Transverse colon (tissue), 4 donors: Measurements from ENCODE around the gene TXNRD1. TPM values are rescaled to one million over a fixed set of nuclear protein-coding genes. Genes with fewer than 3 reads are reported as not detected.

Experiments
- DNase-seq: peaks from one replicate; pipeline ENCODE4 v3.0.0-alpha.2; 2019
- H3K27ac ChIP-seq, 4 donors: fragments of 200-600 bp; sonication (generic); 2 replicates each; pipeline ENCODE4 v1.5.1; 2016 to 2018; ENCODE audit warnings: inconsistent platforms in 4 of 4
- H3K27me3 ChIP-seq: fragments of 200-600 bp; sonication (generic); 2 replicates; pipeline ENCODE4 v1.5.1; 2017; ENCODE audit warnings: inconsistent platforms
- H3K36me3 ChIP-seq, 4 donors: fragments of 200-600 bp; sonication (generic); 2 replicates each; pipeline ENCODE4 v1.5.1; 2017 to 2019; ENCODE audit warnings: inconsistent platforms in 4 of 4
- H3K4me1 ChIP-seq, 4 donors: fragments of 200-600 bp; sonication (generic); 2 replicates each; pipeline ENCODE4 v1.5.1; 2017 to 2020; ENCODE audit warnings: inconsistent platforms in 4 of 4
- H3K4me3 ChIP-seq, 4 donors: fragments of 200-600 bp; sonication (generic); 1 replicate in 1 of 4; 2 replicates in 3 of 4; pipeline versions ENCODE4 v1.5.1 to v1.6.1; 2017 to 2019; ENCODE audit warnings: inconsistent platforms in 4 of 4
- H3K9me3 ChIP-seq, 2 donors: fragments of 200-600 bp; sonication (generic); 2 replicates each; pipeline ENCODE4 v1.5.1; 2017 to 2019; ENCODE audit warnings: inconsistent platforms in 2 of 2
- EP300 ChIP-seq: sonication (generic); formaldehyde crosslinking; IDR thresholded peaks from one replicate; pipeline ENCODE4 v1.6.1; 2017; ENCODE audit warnings: antibody characterized with exemption, low read depth
- POLR2A ChIP-seq: fragments of 450-650 bp; IDR thresholded peaks from one replicate; pipeline ENCODE4 v1.6.1; 2016; ENCODE audit warnings: antibody characterized with exemption, mild to moderate bottlenecking, moderate library complexity
- POLR2AphosphoS5 ChIP-seq, 3 donors: sonication (generic); formaldehyde crosslinking; IDR thresholded peaks; one replicate each; pipeline ENCODE4 v1.6.1; 2016; ENCODE audit warnings: antibody characterized with exemption in 3 of 3
- WGBS, 2 donors: methylation state at CpG; one replicate each; pipeline ENCODE4 v1.1.5; 2018; ENCODE audit warnings: low coverage in 1 of 2; 5-methylcytosine and 5-hydroxymethylcytosine counted together
- in situ Hi-C, 4 donors: fragments of 200-750 bp; cut with MboI; loops; one replicate each; pipeline versions ENCODE4 v1.15.0 to v1.15.1; 2017; ENCODE audit warnings: low sequenced_read_pairs in 3 of 4, low pct_ligation_motif_present in 1 of 4, low pct_unique_long_range_greater_than_20kb in 1 of 4
- intact Hi-C: fragments of 100-400 bp; cut with DNase I; formaldehyde crosslinking; loops from one replicate; pipeline ENCODE4 v1.15.1; 2023; ENCODE audit warnings: low total_unique reads
- total RNA-seq, 4 donors: library from RNA; depleted of rRNA; stranded (reverse); fragments of >200 nt; gene quantifications; one replicate each; pipeline ENCODE4 v1.1.0, GENCODE V29; 2016
- TF ChIP-seq, protein P1 (sequence below), 5 experiments: fragments of 200-600 bp in 3 of 5; fragments of 450-650 bp in 2 of 5; sonication (generic) in 3 of 5; IDR thresholded peaks; 1 replicate in 2 of 5; 2 replicates in 3 of 5; pipeline ENCODE4 v1.5.1; 2016 to 2017; ENCODE audit warnings: antibody characterized with exemption in 5 of 5, inconsistent platforms in 3 of 5, mild to moderate bottlenecking in 2 of 5, moderate library complexity in 1 of 5

The TXNRD1 gene
- total RNA-seq, 4 donors from 2014 or later, result 72.9 to 127 (median 122) TPM

DNA sequence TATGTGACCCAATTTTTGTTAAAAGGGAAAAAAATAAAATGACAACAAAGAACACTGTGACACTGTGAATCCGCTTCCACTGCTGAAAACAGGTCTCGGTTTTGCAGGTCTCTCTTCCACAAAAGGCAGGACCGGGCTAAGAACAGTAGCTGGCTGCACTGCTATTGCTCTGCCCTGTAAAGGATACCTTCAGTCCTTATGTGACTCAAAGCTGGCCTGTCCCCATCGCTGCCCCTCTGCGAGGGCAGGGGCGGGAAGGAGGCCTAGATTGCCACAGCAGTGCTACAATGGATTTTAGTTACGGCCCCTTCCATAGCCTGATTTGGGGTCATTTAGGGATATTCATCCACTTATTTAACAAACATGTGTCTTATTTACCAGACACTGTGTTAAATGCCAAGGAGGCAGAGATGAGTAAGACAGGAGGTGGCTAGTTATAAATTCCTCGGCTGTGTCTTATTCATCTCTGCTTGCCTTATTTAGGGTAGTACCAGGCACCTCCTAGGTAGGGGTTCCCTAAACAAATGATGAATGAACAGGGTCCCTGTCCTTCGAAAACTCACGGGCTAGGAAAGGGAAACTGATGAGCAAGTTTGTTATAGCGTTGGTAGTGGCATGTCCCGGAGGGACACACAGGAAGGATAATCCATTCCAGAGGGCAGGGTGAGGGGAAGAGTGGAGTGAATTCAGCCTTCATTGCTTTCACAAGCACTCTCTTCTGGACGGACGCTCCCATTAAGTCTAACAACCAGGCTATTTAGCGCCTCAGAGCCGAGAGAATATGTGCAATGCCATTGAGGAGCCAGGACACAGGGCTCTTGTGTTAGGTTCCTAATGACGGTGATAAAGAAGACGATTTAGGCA lies 161.3 kb downstream of the TXNRD1 start:
- H3K9me3 ChIP-seq, result no peaks in the 10 kb centered on the region
- no peak for DNase-seq
- no peak for TF ChIP-seq EP300
- TF ChIP-seq POLR2AphosphoS5 (IDR thresholded peaks at IDR 0.05), result no peak
- TF ChIP-seq, protein P1, sequence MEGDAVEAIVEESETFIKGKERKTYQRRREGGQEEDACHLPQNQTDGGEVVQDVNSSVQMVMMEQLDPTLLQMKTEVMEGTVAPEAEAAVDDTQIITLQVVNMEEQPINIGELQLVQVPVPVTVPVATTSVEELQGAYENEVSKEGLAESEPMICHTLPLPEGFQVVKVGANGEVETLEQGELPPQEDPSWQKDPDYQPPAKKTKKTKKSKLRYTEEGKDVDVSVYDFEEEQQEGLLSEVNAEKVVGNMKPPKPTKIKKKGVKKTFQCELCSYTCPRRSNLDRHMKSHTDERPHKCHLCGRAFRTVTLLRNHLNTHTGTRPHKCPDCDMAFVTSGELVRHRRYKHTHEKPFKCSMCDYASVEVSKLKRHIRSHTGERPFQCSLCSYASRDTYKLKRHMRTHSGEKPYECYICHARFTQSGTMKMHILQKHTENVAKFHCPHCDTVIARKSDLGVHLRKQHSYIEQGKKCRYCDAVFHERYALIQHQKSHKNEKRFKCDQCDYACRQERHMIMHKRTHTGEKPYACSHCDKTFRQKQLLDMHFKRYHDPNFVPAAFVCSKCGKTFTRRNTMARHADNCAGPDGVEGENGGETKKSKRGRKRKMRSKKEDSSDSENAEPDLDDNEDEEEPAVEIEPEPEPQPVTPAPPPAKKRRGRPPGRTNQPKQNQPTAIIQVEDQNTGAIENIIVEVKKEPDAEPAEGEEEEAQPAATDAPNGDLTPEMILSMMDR (IDR thresholded peaks at IDR 0.05), result no peak
- TF ChIP-seq POLR2A, result no peak
- H3K27ac ChIP-seq, result no peak overlapping the region
- 87 to 91% methylated on average over 6 to 18 of the region's 18 CpGs for WGBS, 2 donors
- H3K27me3 ChIP-seq, result no peaks in the 10 kb centered on the region
- no peaks in the 10 kb centered on the region for H3K36me3 ChIP-seq
- no peak overlapping the region for H3K4me3 ChIP-seq
- intact Hi-C loops, result no loop called here
- peaks cover 0 to 3% (median 2%) of the 10 kb centered on the region in 4 donors for H3K4me1 ChIP-seq
- in situ Hi-C loops, result loop anchor here in 1 of 4 donors (25.0 kb wide), 1 partner anchor 685 kb away; no protein-coding TSS in a partner anchor

- WGBS, 2 donors, result 68 to 90% methylated on average over 2 to 5 of the region's 5 CpGs
- in situ Hi-C loops, result loop anchor here in 1 of 4 donors (25.0 kb wide), 1 partner anchor 685 kb away; no protein-coding TSS in a partner anchor
- Histone ChIP-seq H3K27ac (no peak overlapping the region), H3K9me3 (no peaks in the 10 kb centered on the region), H3K27me3 (no peaks in the 10 kb centered on the region), H3K4me3 (no peak overlapping the region), H3K36me3 (no peaks in the 10 kb centered on the region), H3K4me1 (peaks cover 0 to 7% (median 3%) of the 10 kb centered on the region in 4 donors)
- TF ChIP-seq EP300, result no peak
- TF ChIP-seq, protein P1 (IDR thresholded peaks at IDR 0.05), result no peak
- no peak for DNase-seq
- intact Hi-C loops, result no loop called here
Observed at GRCh38 chr12:104377514-104377812, 161.9 kb downstream of the TXNRD1 start.

DNA sequence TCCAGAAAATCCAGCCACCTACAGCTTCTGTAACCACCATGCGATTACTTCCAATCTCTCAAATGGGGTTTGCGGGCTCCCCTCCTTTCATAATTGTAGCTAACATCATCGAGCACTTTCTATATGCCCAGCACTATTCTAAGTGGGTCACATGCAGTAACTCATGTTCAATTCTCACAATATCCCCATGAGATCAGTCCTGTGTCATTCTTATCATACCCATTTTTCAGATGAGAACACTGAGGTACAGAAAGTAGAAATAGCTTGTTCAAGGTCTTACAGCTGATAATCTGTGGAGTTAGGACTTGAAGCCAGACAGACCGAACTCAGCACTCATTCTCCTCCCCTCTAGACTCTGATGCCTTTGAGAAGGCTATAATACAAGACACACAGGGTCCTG lies 162.8 kb downstream of the TXNRD1 start:
- intact Hi-C loops (no loop called here), in situ Hi-C loops (loop anchor here in 1 of 4 donors (25.0 kb wide), 1 partner anchor 684 kb away; no protein-coding TSS in a partner anchor)
- Histone ChIP-seq H3K4me1 (peaks cover 0 to 7% (median 3%) of the 10 kb centered on the region in 4 donors), H3K4me3 (no peak overlapping the region), H3K9me3 (no peaks in the 10 kb centered on the region), H3K36me3 (no peaks in the 10 kb centered on the region), H3K27ac (no peak overlapping the region), H3K27me3 (no peaks in the 10 kb centered on the region)
- DNase-seq, result no peak
- no peak for TF ChIP-seq POLR2A
- TF ChIP-seq, protein P1 (IDR thresholded peaks at IDR 0.05), result no peak
- TF ChIP-seq POLR2AphosphoS5 (IDR thresholded peaks at IDR 0.05), result no peak
- no peak for TF ChIP-seq EP300
- WGBS, 2 donors, result 90 to 100% methylated on average over 2 to 4 of the region's 4 CpGs

- H3K36me3 ChIP-seq, result no peaks in the 10 kb centered on the region
- H3K4me3 ChIP-seq, result no peak overlapping the region
- TF ChIP-seq POLR2A (no peak), EP300 (no peak), POLR2AphosphoS5 (IDR thresholded peaks at IDR 0.05) (no peak)
- TF ChIP-seq, protein P1 (IDR thresholded peaks at IDR 0.05), result no peak
- in situ Hi-C loops (loop anchor here (5.0 to 25.0 kb wide), 4 partner anchors 493 to 681 kb away; no protein-coding TSS in a partner anchor), intact Hi-C loops (loop anchor here (5.0 to 10.0 kb wide), 2 partner anchors 496 to 673 kb away; no protein-coding TSS in a partner anchor)
- H3K27ac ChIP-seq, result no peak overlapping the region
- no peaks in the 10 kb centered on the region for H3K27me3 ChIP-seq
- no peaks in the 10 kb centered on the region for H3K9me3 ChIP-seq
- DNase-seq, result no peak
- 41 to 51% methylated on average over 2 of the region's 2 CpGs for WGBS, 2 donors
- H3K4me1 ChIP-seq, result peaks cover 0 to 7% (median 3%) of the 10 kb centered on the region in 4 donors
Observed at GRCh38 chr12:104381341-104381730, 165.8 kb downstream of the TXNRD1 start.
